Activated CD4-positive, alpha-beta T cell treated with anti-CD3 and anti-CD28 coated beads for 1 hour (primary cell): ENCODE results near the gene BRMS1.
"Not testable (repeated sequence)": the region's sequence is repeated elsewhere in the genome, so short reads cannot be mapped to it uniquely, and the experiment has no call there.

Experiments
- DNase-seq: peaks from one replicate; pipeline ENCODE4 v3.0.0-alpha.2; 2020

The BRMS1 gene

GRCh38 chr11:66322732-66323427 is 22.0 kb downstream of the BRMS1 start:
- DNase-seq = no peak

- no peak for DNase-seq
Measured at GRCh38 chr11:66321606-66322005, 23.3 kb downstream of the BRMS1 start.

GRCh38 chr11:66320748-66321147 is 24.2 kb downstream of the BRMS1 start:
- not testable (repeated sequence) for DNase-seq

GRCh38 chr11:66320289-66320688 is 24.6 kb downstream of the BRMS1 start:
- not testable (repeated sequence) for DNase-seq

- DNase-seq = no peak
Measured at GRCh38 chr11:66318600-66318970, 26.3 kb downstream of the BRMS1 start.

GRCh38 chr11:66317723-66318599 is 26.9 kb downstream of the BRMS1 start:
- DNase-seq = no peak

GRCh38 chr11:66317322-66317722 is 27.6 kb downstream of the BRMS1 start:
- no peak for DNase-seq

- DNase-seq = no peak
Measured at GRCh38 chr11:66316849-66317251, 28.1 kb downstream of the BRMS1 start, which contains the start of gene CD248. TSS of gene CD248 (minus strand) at chr11:66317044. CDS start at chr11:66317027, 17 bp downstream.

- no peak for DNase-seq
Measured at GRCh38 chr11:66315921-66316811, 28.7 kb downstream of the BRMS1 start.

- no peak for DNase-seq
Measured at GRCh38 chr11:66315498-66315885, 29.4 kb downstream of the BRMS1 start.

- DNase-seq = no peak
Measured at GRCh38 chr11:66314561-66315497, 30.1 kb downstream of the BRMS1 start.

GRCh38 chr11:66314186-66314501 is 30.8 kb downstream of the BRMS1 start:
- no peak for DNase-seq

- no peak for DNase-seq
Measured at GRCh38 chr11:66313321-66314185, 31.4 kb downstream of the BRMS1 start.

- DNase-seq = peak; percentile 97
Measured at GRCh38 chr11:66312549-66313320, 32.2 kb downstream of the BRMS1 start.

GRCh38 chr11:66311965-66312548 is 32.8 kb downstream of the BRMS1 start:
- peak; percentile 99 for DNase-seq

- DNase-seq = no peak
Measured at GRCh38 chr11:66311470-66311964, 33.4 kb downstream of the BRMS1 start.

- DNase-seq = not testable (repeated sequence)
Measured at GRCh38 chr11:66310803-66311440, 34.0 kb downstream of the BRMS1 start.

GRCh38 chr11:66310324-66310723 is 34.6 kb downstream of the BRMS1 start:
- no peak for DNase-seq

- DNase-seq = no peak
Measured at GRCh38 chr11:66309475-66309874, 35.4 kb downstream of the BRMS1 start.
